ENCODE results near the gene DGKG. TPM values are rescaled to one million over a fixed set of nuclear protein-coding genes. Genes with fewer than 3 reads are reported as not detected.

Gene DGKG
- total and polyA plus RNA-seq, 4 donors: 2.1 to 13.7 (median 8.0) TPM

GRCh38 chr3:186218421-186218820 lies 143.6 kb downstream of the DGKG start:
- 94% methylated on average over 8 of the region's 8 CpGs for WGBS, 2 donors
- no peak for DNase-seq

DNA sequence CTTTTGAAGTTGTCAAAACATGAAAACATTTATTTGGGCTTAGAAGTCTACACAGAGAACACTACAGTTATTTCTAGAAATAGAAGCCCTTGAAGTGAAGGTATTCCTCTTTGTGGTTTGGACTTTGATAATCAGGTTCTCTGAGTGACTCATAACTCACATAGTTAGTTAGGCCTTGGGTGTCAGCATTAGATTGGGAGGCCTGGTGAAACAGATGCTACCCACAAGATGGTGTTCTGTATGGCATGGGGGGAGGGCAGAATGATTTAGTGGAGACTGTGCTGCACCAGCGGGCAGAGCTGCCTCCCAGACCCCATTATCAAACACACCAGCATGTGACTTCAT lies 144.2 kb downstream of the DGKG start:
- H3K4me3 ChIP-seq: no peak overlapping the region
- peak overlapping the region in 1 of 2 donors; percentile 1 for H3K27ac ChIP-seq (ENCODE audit: low read depth in 1 of 2, low read length in 1 of 2)
- no peaks in the 10 kb centered on the region for H3K27me3 ChIP-seq (ENCODE audit: control insufficient read depth in 3 of 3, insufficient read depth in 3 of 3, low read length in 2 of 3)
- DNase-seq (no peak), ATAC-seq (ENCODE audit: insufficient read depth, low FRiP score) (peak; percentile 67)
- no peaks in the 10 kb centered on the region for H3K9me3 ChIP-seq (ENCODE audit: control insufficient read depth in 4 of 4, insufficient read depth in 3 of 4, low read length in 3 of 4)
- H3K4me1 ChIP-seq (ENCODE audit: control insufficient read depth in 5 of 5, insufficient read depth in 5 of 5, low read length in 5 of 5): peaks cover 0 to 19% (median 2%) of the 10 kb centered on the region in 5 donors
- no peaks in the 10 kb centered on the region for H3K36me3 ChIP-seq (ENCODE audit: control insufficient read depth in 4 of 4, insufficient read depth in 4 of 4, low read length in 4 of 4)
- no peak overlapping the region for H3K9ac ChIP-seq (ENCODE audit: insufficient read depth in 1 of 2, low read length in 2 of 2)
- 67 to 86% methylated on average over 1 of the region's 1 CpG for WGBS, 2 donors
- no peak for TF ChIP-seq CTCF (IDR thresholded peaks at IDR 0.05; ENCODE audit: control extremely low read depth, extremely low read depth)

More at GRCh38 chr3:186218421-186218820, 143.6 kb downstream of the DGKG start:
- no peaks in the 10 kb centered on the region for H3K27me3 ChIP-seq (ENCODE audit: control insufficient read depth in 3 of 3, insufficient read depth in 3 of 3, low read length in 2 of 3)
- H3K36me3 ChIP-seq (ENCODE audit: control insufficient read depth in 4 of 4, insufficient read depth in 4 of 4, low read length in 4 of 4): no peaks in the 10 kb centered on the region
- H3K27ac ChIP-seq (ENCODE audit: low read depth in 1 of 2, low read length in 1 of 2): no peak overlapping the region
- H3K4me1 ChIP-seq (ENCODE audit: control insufficient read depth in 5 of 5, insufficient read depth in 5 of 5, low read length in 5 of 5): peaks cover 0 to 21% (median 2%) of the 10 kb centered on the region in 5 donors
- H3K9ac ChIP-seq (ENCODE audit: insufficient read depth in 1 of 2, low read length in 2 of 2): no peak overlapping the region
- no peak overlapping the region for H3K4me3 ChIP-seq
- ATAC-seq (ENCODE audit: insufficient read depth, low FRiP score): no peak
- no peak for TF ChIP-seq CTCF (IDR thresholded peaks at IDR 0.05; ENCODE audit: control extremely low read depth, extremely low read depth)
- no peaks in the 10 kb centered on the region for H3K9me3 ChIP-seq (ENCODE audit: control insufficient read depth in 4 of 4, insufficient read depth in 3 of 4, low read length in 3 of 4)

DNA sequence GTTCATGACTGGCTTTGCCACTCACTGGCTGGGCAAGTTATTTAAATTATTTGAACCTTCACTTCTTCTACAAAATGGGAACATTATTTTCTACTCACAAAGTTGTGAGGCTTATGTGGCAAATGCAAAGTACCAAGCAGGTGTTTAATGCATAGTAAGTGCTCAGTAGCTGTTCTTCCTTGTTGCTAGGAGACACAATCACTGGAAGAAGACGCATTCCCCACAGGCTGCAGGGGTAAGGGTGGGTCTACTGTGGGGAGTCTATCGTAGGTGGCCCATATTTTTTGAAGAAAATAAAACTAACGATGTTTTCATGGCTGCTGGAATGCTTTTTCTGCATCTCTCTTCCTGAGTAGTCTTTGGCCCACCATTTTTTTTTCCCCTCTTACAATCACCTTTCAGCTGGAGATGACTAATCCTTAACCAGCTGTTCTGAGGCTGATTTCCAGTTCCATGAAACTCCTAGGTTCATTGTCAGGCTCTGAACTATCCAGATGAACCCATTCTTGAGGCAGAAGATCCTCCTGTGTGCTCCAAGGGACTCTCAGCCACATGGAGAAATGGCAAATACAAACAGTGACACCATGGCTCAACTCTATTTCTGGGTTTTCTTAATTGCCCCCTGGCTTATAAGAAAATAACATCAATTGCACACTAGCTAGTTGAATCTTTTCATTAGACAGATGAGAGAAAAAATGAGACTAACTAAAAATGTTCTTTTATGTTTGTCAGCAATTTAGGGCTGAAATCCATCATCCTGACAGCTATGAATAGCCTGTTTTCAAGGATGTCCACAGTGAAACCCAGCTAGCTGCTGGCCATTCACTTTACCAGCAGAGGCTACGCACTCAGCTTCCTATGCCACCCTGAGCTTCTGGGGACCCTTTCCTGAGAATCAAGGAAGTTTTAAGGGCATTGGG lies 144.9 kb downstream of the DGKG start:
- H3K27ac ChIP-seq (ENCODE audit: low read depth in 1 of 2, low read length in 1 of 2): peak overlapping the region in 1 of 2 donors; percentile 1
- 77 to 90% methylated on average over 4 of the region's 4 CpGs for WGBS, 2 donors
- H3K27me3 ChIP-seq (ENCODE audit: control insufficient read depth in 3 of 3, insufficient read depth in 3 of 3, low read length in 2 of 3): no peaks in the 10 kb centered on the region
- no peak for TF ChIP-seq CTCF (IDR thresholded peaks at IDR 0.05; ENCODE audit: control extremely low read depth, extremely low read depth)
- ATAC-seq (ENCODE audit: insufficient read depth, low FRiP score) (no peak), DNase-seq (no peak)
- H3K9ac ChIP-seq (ENCODE audit: insufficient read depth in 1 of 2, low read length in 2 of 2): no peak overlapping the region
- H3K9me3 ChIP-seq (ENCODE audit: control insufficient read depth in 4 of 4, insufficient read depth in 3 of 4, low read length in 3 of 4): no peaks in the 10 kb centered on the region
- no peak overlapping the region for H3K4me3 ChIP-seq
- peaks cover 0 to 19% (median 2%) of the 10 kb centered on the region in 5 donors for H3K4me1 ChIP-seq (ENCODE audit: control insufficient read depth in 5 of 5, insufficient read depth in 5 of 5, low read length in 5 of 5)
- H3K36me3 ChIP-seq (ENCODE audit: control insufficient read depth in 4 of 4, insufficient read depth in 4 of 4, low read length in 4 of 4): no peaks in the 10 kb centered on the region
